ENCODE measurements around the gene SPRING1.

DNA sequence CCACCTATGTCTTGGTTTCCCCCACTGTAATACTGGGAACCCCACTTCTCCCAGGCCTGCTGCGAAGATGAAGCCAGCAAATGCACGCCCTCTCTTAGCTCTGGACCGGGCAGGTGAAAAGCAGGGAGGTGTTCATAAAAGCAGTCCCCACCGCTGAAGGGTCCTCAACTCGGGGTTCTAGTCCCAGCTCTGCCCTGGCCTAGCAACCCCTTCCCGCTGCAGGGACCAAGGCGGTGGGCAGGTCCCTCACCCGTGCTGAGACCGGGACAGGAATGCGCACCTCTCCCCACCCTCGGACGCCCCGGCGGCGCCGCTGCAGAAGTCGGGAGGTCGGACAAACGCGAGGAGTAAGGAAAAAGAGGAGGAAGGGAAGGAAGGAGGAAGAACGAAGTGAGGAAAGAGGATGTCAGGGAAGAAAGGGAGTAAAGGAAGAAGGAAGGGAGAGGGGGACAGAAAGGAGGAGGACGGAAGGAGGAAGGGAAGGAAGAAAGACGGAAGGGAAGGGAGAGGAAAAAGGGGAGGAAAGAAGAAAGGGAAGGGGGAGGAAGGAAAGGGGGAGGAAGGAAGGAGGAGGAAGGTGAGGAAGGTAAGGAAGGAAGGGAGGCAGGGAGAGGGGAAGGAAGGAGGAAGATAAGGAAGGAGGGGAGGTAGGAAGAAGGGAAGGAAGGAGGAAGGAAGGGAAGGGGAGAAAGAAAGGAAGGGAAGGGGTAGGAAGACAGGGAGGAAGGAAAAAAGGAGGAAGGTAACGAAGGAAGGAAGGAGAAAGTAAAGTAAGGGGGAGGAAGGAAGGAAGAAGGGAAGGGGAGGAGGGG, 701 bp downstream of the SPRING1 start:
- TF ChIP-seq CTCF (IDR thresholded peaks at IDR 0.05; ENCODE audit: low read depth, low read length, missing input control): no peak
- TF ChIP-seq SP1 (IDR thresholded peaks at IDR 0.05): no peak
- no peak for TF ChIP-seq TAF1 (conservative IDR thresholded peaks at IDR 0.05)
